ENCODE results near the gene NALCN.

NALCN gene

DNA sequence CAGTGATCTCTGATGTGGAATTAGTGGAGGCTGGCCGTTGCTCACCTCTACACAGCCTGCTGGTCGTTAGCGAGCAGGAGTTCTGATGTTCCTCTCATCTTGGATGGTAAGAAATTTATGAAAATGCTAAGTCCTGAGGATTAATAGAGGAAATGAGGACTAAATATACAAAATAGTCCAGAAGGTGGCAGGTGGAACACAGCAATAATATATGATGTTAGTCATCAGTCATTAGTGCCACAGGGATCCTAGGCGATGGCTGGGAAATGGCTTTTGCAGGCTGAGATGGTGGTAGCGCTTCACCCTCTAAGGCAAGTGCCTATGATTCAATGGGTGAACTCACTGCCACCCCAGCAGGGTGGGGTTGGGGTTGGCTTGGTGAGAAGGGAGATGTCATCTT lies 403.1 kb downstream of the NALCN start:
- no peak for DNase-seq

- DNase-seq = no peak
Observed at GRCh38 chr13:101010100-101010499, 406.2 kb downstream of the NALCN start.

DNA sequence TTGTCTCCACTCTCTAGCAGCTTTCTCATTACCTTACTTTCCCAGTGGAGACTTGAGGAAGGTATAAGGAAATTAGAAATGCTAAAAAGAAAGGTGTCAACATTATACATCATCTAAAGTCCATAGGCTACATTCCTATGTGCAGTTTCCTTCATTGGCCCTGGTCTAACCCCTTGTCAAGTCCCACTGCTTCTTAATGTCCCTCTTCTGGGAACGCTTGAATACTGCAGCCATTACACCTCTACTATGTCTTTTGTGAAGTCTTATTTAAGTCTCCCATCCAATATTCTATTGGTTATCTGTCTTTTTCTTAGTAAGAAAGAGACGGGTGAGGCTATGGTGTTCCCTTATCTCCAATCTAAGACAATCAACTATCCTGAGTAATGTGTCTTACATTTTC lies 409.1 kb downstream of the NALCN start:
- DNase-seq = no peak

All from GOT3 (cell line).